ENCODE data around the gene KCNH5.

The KCNH5 gene

DNA sequence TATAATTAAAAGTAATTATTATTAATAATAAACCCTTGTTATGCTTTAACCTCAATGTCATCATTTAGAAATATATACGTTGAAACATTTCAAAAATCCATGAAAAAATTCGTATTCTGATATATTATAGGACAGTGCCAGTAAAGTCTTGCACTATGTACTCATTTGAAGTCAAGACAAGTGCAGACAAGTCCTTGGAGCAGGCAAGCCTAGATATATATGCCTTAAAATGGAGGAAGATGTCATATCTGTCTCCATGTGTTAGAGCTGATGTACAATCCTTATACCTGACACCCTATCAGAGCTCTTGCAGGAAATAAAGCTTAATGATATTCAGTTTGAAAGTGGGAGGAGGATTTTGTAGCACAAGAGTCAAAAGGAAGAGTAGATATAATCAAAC lies 310.4 kb downstream of the KCNH5 start:
- DNase-seq: no peak

DNA sequence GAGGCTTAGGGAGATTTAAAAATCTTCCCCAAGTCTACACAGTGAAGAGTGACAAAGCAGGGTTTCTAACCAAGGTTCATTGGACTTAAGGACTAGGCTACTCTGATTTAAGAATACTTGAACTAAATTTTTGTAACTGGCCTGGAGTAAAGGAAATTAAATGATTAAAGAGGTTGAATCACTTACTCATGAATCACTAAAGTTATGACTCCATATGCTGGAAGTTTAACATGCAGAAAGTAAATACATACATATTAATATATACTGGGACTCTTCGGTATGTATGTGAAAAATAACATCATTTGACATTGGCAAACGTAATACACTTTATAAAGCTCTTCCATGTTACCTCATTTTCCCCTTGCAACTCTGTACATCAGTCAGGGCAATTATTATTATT lies 322.9 kb downstream of the KCNH5 start:
- DNase-seq: no peak

DNA sequence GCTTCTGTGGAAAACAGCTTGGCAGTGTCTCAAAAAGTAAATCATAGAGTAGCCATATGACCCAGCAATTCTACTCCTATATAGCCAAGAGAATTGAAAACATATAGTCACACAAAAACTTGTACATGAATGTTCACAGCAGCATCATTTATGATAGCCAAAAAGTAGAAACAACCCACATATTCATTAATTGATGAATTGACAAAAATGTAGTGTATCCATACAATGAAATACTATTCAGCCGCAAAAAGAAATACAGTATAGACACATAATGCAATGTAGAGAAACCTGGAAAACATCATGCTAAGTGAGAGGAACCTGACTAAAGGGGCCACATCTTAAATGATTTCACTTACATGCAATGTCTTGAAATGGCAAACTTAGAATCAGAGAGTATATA lies 326.6 kb downstream of the KCNH5 start:
- no peak for DNase-seq

DNA sequence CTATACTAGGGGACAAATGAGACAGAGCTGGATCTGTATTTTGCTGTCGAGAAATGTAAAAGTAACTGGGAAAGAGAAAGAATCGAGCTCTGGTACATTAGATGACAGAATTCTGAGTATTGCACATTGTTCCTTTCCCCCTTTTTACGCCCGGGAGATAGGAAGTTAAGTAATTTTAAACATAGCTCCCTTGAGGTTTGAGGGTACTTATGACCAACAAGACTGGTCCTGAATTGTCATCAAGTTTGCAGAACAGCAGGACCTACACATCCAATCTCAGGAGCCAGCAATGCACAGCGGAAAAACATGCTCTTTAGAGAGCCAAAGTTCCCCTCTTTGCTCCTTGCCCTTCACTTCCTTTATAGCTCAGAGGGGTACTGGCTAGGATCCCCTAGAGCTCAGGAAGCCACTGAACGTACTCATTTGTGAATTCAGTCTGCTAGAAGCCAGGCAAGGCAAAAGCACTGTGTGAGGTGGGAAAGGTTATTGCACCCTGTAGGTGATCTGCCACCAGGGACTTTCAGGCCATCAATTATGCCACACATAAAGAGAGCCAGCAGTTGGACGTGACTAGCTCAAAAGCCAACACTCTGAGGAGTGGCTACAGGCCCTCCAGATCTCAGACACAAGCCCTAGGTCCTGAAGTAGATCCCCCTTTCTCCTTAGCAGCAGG lies 333.8 kb downstream of the KCNH5 start:
- DNase-seq: no peak

DNA sequence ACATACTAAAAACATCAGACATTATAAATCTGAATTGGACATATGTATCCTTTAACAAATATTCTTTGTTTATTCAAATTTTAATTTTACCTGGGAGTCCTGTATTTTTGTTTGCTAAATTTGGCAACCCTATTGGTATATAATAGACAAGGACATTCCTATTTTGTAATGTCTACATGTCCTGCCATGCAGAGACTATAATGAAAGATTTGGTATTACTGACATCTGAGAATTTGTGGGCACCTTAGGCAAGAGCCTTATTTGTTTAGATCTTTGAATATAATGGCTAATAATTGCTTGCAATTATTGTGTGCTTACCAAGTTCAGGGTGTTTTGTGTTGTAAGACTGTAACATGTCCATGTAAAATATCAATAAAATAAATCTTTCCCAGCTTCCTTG lies 334.4 kb downstream of the KCNH5 start:
- no peak for DNase-seq

DNA sequence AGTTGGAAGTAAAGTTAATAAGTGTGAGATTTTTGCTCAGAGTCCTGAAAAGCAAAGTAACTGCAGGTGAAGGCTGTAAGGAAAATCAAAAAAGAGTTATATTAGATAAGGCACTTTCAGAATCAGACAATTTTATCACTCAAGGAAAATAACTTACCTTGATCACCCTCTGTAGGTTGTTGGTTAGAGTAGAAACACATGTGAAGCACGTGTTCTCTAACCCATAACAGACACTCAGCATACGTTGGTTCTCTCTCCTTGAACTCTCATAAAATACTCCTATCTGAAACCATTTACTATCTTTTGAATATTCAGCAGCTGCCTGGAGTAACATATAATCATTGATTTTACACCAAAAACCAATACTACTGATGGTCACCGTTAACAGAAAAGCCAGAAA lies 335.5 kb downstream of the KCNH5 start:
- no peak for DNase-seq

DNA sequence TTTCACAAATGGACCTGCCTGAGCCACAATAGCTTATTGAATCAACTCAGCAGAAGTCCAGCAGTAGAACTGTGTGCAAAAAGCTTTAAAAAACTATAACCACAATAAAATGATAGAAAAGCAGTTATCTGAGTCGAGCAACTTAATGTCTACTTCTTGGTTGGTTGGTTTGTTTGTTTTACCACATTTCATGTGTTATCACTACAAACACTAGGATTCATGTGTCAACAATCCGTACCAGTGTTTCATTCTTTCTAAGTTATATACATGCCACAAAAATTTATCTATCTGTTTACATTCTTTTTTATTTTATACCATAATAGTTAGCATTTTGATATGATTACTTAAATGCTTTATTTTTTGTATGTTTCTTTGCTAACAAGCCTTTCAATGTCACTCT lies 339.0 kb downstream of the KCNH5 start:
- no peak for DNase-seq

DNA sequence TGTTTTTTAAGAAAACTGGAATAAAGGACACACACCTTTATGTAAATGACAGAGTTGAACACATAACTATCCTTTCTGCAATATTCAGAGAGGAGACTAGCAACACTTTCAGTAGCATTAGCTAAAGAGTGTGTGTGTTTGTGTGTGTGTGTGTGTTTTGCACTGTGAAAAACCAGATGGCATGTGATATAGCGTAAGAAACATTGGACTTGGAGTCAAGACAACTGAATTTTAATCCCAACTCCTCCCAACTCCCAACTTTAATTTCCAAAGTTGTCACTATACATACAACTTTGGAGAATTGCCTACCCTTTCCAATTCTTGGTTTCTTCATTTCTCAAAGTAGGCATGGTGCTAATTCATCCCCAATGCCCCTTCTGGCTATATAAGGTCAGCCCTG lies 347.8 kb downstream of the KCNH5 start:
- DNase-seq: no peak

DNA sequence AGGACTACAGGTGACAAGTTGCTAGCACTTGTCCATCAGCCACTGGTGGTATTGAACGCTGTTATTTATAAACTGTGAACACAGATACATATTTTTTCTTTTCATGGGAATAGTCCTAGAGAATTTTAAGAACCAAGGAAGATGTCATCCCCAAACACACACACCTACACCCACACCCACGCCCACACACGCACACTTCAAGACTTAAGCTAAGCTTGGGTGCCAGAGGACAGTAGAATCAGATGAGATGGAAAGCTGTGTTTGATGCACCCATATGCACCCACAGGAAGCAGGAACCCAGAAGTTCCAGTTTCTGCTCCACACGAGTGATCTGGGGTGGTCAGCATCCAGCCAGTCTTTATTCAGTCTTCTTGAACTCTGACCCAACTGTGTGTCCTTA lies 348.3 kb downstream of the KCNH5 start:
- no peak for DNase-seq

DNA sequence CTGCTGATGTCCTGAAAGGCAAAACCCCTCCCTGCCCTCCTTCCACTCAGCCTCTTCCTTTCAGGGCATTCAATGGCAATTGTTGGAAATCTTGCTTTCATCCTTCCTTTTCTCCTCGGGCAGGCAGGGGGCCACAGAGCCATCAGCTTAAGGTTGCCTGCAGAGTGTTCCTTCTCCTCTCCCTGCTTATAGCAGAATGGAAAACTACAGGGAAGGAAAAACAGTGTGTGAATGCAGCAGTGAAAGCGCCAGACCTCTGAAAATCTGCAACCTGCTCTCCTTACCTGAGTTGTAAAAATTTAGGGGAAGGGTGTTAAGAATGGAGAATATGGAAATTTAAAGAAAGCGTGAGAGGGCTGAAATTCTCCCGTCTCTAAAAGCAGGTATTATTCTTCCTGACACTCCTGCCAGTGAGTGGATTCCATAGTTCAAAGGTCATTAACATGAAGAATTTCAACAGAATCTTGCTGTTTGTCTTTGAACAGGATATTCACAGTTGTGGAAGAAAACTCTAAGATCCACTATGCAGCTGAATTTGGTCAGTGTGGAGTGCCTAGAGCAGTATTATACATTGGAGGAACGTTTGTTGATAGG lies 348.8 kb downstream of the KCNH5 start:
- no peak for DNase-seq

DNA sequence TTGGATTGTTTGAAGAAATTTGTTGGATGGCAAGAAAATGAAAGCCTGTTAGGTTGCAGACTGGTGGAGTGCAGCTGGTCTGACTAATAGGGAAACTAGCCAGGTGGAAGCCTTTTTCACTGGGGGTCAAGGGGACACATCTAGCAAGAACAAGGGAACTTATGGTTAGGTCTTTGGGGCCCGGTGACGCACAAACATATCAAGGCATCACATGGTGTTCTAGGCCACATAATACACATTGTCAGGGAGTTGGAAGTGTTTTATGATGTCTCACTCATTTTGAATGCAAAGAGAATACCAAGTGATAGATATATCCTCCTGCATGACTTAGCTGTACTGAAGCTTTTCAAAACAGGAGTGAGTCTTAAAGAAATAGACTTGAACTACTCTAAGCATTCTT lies 351.2 kb downstream of the KCNH5 start:
- no peak for DNase-seq

DNA sequence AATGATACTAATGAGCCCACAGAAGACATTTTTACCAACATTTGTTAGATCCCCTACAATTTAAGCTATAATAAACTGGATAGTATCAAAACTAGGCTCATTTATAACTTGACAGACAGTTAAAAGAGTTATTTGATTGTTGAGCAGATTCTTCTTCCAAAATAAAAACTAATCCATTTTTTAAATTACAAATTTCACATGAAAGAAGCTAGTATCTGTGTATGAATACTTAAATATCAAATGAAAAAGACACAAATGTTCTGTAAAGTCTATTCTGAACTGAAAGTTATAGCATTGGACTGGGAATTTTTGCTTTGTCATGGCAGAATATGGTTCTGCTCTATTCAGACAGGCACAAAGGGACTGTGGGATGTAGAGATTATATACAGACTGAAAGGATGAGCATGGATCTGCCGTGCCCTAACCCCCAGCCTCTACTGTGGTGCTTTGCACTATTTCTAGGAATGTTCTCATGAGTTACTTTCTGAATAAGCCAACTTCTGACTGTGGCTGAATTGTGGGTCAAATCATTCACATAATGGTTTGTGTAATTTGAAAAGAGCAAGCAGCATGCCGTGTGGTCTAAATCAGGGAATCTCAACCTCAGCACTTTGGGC lies 352.7 kb downstream of the KCNH5 start:
- no peak for DNase-seq

DNA sequence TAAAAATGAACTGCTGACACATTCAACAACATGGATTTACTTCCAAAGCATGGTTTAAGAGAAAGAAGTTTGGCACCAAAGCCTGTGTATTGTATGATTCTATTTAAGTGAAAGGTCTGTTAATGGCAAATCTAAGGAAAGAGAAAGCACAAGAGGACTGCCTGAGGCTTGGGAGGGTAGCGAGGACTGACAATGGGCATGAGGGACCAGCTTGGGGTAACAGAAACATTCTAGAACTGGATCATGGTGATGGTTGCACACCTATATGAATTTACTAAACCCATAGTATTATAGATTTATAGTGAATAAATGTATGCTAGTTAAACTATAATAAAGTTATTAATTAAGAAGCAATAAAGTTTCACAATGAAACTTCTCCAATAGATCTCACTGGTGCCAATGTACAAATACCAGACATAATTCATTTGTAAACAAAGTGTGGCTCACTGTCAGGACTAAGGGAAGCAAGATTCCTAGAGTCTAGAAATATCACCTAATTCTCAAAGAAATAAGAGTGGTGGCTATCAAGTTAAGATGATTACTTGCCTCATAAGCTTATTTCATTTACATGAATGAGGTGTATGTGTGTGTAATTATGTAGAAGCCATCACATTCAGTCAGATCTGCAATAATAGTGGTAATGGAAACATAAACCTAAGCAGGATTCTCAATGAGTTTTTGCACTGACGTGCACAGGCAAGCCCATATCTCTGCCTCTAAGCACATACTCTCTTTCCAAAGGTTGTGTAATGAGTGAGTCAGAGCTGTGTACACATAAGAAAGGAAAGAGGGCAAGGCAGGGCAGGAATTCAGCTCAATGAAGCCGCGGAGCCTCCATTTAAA lies 353.4 kb downstream of the KCNH5 start:
- DNase-seq: no peak

DNA sequence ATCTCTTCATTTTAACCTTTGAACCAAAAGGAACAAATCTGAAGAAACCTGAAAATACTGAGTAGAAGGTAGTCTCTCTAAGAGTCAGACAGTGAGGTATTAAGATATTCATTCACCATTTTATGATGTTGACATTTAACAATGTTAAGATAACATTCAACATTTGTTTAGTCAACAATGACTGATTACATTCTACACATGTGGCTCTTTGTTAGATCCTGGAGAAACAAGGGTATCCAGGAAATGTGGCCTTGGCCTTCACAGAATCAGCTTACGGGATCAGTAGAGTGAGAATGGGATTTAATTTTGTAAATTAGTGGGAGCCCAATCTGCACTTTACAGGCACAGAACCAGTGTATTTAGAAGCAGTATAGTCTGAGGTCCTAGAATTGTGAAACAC lies 355.5 kb downstream of the KCNH5 start:
- DNase-seq: no peak

DNA sequence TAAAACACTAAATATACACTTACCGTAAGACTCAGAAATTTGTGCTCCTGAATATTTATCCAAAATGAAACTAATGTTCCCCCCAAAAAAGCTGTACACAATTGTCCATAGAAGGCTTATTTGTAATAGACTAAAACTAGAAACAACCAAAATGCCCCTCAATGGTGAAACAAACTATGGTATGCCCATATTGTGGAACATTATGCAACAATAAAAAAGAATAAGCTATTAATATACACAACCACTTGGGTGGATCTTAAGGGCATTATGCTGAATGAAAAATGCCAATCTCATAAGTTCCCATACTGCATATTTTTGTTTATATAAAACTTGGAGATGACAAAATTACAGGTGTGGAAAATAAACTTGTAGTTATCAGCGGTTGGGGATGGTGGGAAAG lies 357.4 kb downstream of the KCNH5 start:
- no peak for DNase-seq

DNA sequence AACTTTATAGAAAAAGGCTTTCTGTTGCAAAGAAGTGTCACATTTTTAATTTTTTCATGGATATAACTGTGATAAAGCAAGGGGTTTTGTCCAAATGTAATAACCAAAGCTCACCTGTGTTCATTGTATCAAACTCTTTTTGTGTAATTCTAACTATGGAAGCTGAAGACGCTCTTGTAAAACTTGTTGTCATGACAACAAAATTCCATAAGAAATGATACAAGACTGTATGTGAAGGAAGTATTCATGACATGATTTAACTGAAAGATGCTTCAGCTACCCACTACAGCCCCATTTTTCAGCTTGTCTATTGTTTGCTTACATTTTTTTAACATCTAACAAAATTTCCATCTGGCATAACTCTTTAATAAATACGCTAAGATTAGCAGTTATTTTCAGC lies 360.9 kb downstream of the KCNH5 start:
- DNase-seq: no peak

DNA sequence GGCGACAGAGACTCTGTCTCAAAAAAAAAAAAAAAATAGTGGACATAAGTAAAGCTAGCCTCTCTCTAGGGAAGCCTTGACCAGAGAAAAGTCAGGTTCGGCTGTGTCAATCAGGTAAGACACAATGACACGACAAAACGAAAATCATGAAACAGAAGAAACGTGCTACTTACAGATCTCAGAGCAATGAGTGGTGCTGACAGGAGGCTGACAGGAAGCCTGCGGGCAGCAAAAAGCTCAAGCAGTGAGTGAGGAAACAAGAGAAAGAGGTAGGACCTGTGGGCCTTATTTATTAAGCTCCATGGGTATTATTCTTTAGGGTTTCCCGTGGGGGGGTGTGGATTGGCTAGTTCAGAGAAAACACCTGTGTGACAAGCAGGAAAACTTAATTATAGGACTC lies 363.1 kb downstream of the KCNH5 start:
- no peak for DNase-seq

DNA sequence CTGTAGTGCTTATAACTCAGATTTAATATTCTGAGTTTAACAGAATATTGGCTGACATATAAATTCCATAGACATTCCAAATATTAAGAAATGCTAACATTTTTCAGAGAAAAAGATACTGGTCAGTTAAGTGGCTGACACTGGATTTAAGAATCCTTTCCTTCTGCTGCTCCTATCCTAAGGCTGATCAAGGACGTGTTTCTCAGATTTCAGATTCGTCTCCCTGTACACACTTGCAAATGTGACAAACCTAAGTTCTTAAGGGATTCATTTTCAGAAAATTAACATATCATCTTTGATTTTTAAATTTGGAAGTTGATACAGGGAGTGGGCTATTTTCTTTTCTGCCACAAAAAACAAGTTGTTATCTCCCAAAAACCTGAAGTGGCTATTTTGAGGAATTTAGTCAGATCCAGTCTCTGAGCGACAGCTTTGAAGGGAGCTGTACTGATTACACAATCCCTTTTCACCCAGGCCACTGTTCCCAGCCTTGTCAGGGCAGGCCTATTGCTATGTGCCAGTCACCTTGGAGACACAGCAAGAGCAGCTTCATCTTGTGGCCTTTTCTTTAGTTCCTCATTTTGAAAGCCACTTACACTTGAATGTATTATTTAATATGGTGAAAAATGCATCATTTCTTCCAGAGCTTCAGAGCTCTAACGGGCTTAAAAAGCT lies 370.6 kb downstream of the KCNH5 start:
- DNase-seq: no peak

DNA sequence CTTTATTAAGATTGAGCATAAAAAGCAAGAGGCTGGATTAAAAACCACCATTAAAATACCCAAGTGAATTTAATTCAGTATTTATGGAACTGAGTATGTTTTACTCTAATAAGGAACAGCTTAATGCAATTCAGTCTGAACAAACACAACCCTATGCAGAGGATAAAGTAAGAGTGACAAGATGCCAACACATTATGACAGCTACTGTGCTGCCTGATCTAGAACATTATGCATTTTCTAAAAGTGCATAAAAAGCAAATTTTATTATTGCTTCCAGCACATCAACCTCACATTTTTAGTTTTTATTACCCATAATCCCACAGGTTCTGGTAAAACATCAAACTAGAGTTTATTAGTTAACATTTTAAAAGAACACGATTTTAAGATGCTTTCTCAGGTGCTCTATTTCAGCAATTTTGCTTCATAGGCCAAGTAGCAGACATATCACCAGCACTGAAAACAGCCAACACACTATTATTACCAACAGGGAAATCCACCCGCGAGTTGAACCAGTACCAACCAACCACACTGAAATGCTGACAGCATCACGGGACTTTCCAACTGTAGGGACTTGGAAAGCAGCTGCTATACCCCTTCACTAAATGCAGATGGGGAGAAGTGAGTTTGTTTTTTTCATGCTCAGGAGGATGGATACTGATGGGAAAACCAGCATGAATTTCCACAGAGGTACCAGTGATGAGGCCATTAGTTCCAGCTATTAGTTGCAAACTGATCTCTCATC lies 372.1 kb downstream of the KCNH5 start:
- DNase-seq: no peak

DNA sequence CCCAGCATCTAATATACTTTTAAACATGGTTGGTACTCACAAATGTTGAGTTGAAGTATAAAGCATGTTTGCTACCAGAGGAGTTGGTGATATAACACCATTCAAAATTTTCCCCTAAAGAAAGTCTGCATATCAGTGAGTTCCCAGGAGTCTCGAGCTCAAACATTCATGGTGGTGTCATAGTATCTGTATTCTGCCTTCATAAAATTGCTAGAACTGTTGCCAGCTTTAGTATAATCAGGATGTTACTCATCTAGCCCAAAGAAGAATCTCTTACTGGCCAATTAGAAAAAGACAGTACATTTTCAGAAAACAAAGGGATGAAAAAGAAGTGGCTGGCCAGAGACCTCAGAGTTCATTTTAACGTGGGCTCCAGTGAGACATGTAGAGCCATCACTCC lies 374.7 kb downstream of the KCNH5 start:
- DNase-seq: no peak

DNA sequence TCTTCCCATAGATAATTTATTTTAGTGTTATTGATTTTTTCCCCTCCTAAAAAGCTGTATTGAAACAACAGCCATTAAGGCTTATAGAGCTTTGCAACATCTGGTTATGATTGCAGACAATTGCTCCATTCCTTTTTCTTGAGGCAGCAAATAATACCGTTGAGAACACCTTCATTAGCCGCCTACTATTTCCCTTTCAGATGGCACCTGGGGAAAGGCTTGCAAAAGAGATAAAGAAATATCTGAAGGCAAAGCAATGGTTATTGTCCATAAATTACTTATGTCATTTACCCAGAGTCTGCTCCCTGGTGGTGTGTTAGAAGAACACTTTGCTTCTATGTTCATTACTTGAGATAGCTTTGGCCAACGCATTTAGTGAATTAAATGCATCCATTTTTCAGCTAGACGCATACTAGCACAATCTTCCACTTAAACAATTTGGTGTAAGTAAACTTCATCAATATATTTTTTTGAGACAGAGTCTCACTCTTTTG lies 377.8 kb downstream of the KCNH5 start:
- no peak for DNase-seq

DNA sequence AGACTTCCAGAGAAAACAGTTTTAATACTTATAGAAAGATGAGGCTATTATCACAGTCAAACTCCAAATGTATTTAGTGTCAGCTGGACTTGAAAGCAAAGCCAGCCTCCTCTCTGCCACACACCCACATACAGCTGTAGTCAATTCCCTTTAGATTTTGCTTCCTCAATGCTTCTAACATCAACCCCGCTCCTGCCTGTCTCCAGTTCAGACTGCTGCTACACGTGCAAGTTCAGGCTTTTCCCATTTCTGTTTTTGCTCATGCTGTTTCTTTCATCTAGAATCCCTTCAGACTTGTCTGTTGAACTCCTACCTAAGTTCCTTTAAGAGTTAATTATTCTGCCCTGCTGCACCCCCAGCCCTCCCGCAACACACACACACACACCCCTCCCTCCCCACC lies 380.0 kb downstream of the KCNH5 start:
- DNase-seq: no peak

DNA sequence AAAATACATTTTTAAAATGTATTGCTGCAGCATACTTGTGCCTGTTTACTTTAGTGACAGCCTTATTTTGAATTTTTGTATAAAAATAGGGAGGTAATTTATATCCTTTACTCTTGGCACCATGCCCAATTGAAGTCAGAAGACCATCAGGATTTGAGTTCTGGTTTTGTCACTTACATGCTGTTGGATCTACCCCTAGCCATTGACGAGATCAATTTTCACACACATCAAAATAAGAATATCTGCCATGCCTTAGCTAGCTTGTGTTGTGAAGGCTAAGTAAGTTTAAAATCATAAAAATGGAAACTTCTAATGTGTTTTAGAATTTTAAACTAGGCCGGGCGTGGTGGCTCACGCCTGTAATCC lies 381.8 kb downstream of the KCNH5 start:
- DNase-seq: no peak

All from SIG-M5 (cell line).